ENCODE measurements around the gene DCAF12.

Gene DCAF12

DNA sequence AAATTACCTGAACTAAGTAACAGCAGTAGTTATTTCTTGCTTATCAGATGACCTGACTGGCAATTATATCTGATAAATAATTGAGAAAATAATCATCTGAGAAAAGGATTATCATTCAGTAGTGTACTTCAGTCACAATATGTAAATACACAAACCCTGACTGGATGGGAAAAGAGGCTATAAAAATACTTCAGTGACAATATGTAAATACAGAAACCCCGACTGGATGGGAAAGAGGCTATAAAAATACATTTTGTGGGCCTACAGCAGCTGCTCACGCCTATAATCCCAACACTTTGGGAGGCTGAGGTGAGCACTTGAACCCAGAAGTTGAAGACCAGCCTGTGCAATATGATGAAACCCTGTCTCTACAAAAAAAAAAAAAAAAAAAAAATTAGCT is 88.9 kb downstream of the DCAF12 start:
- no peak for DNase-seq (ENCODE audit: low read depth)
- no peak overlapping the region for H3K4me3 ChIP-seq (ENCODE audit: low read depth, low read length)
- TF ChIP-seq, protein P1, sequence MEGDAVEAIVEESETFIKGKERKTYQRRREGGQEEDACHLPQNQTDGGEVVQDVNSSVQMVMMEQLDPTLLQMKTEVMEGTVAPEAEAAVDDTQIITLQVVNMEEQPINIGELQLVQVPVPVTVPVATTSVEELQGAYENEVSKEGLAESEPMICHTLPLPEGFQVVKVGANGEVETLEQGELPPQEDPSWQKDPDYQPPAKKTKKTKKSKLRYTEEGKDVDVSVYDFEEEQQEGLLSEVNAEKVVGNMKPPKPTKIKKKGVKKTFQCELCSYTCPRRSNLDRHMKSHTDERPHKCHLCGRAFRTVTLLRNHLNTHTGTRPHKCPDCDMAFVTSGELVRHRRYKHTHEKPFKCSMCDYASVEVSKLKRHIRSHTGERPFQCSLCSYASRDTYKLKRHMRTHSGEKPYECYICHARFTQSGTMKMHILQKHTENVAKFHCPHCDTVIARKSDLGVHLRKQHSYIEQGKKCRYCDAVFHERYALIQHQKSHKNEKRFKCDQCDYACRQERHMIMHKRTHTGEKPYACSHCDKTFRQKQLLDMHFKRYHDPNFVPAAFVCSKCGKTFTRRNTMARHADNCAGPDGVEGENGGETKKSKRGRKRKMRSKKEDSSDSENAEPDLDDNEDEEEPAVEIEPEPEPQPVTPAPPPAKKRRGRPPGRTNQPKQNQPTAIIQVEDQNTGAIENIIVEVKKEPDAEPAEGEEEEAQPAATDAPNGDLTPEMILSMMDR (IDR thresholded peaks at IDR 0.05; ENCODE audit: low read depth, low read length, missing control alignments): no peak

DNA sequence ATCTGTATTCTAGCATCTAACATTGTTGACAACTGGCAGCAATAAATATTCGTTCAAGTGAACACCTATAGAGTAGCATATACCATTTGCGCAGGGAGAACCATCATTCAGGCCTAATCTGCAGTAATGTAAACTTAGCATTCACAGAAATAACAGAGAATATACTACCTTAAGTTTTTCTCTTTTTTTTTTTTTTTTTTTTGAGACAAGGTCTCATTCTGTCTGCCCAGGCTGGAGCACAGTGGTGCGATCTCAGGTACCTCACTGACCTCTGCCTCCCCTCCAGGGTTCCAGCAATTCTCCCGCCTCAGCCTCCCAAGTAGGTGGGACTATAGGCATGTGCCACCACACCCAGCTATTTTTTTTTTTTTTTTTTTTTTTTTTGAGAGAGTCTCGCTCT is 89.9 kb downstream of the DCAF12 start:
- TF ChIP-seq, protein P1 (IDR thresholded peaks at IDR 0.05; ENCODE audit: low read depth, low read length, missing control alignments): no peak
- no peak overlapping the region for H3K4me3 ChIP-seq (ENCODE audit: low read depth, low read length)
- no peak for DNase-seq (ENCODE audit: low read depth)

All from GM12864 (cell line).